H9 (cell line): Measurements from ENCODE around the gene AP1G2. TPM values are rescaled to one million over a fixed set of nuclear protein-coding genes. Genes with fewer than 3 reads are reported as not detected.

Experiments used
- DNase-seq: peaks from one replicate; pipeline ENCODE4 v3.0.0-alpha.2; 2017
- H2AFZ ChIP-seq: one replicate; pipeline ENCODE4 v1.6.1; 2013; ENCODE audit warnings: mild to moderate bottlenecking, low read length, control low read depth, moderate library complexity
- H2AK5ac ChIP-seq: 2 replicates; pipeline ENCODE4 v1.6.1; 2013; ENCODE audit warnings: low read length, control low read depth, mixed read lengths; ENCODE audit not compliant: insufficient read length
- H2BK120ac ChIP-seq: one replicate; pipeline ENCODE4 v1.6.1; 2013; ENCODE audit warnings: low read depth, mild to moderate bottlenecking, low read length, control low read depth, inconsistent platforms; ENCODE audit not compliant: poor library complexity, severe bottlenecking
- H2BK12ac ChIP-seq: 2 replicates; pipeline ENCODE4 v1.6.1; 2013; ENCODE audit warnings: low read length, control low read depth, mixed read lengths, low read depth; ENCODE audit not compliant: insufficient read length
- H2BK15ac ChIP-seq: 2 replicates; pipeline ENCODE4 v1.6.1; 2013; ENCODE audit warnings: low read depth, low read length, control low read depth
- H2BK20ac ChIP-seq: one replicate; pipeline ENCODE4 v1.6.1; 2013; ENCODE audit warnings: low read depth, mild to moderate bottlenecking, low read length, control low read depth, inconsistent platforms; ENCODE audit not compliant: poor library complexity, severe bottlenecking
- H2BK5ac ChIP-seq: 2 replicates; pipeline ENCODE4 v1.6.1; 2013; ENCODE audit warnings: low read length, control low read depth, mixed read lengths; ENCODE audit not compliant: insufficient read length
- H3K14ac ChIP-seq: 2 replicates; pipeline ENCODE4 v1.6.1; 2013; ENCODE audit warnings: low read length, control low read depth; ENCODE audit not compliant: insufficient read depth
- H3K18ac ChIP-seq: 2 replicates; pipeline ENCODE4 v1.6.1; 2013; ENCODE audit warnings: low read depth, mild to moderate bottlenecking, mixed read lengths, low read length, control low read depth; ENCODE audit not compliant: insufficient read length
- H3K23ac ChIP-seq: 2 replicates; pipeline ENCODE4 v1.6.1; 2013; ENCODE audit warnings: low read length, control low read depth, mixed read lengths, low read depth; ENCODE audit not compliant: insufficient read length
- H3K23me2 ChIP-seq: 2 replicates; pipeline ENCODE4 v1.6.1; 2013; ENCODE audit warnings: low read depth, mild to moderate bottlenecking, mixed read lengths, low read length, control low read depth; ENCODE audit not compliant: insufficient read length, poor library complexity, severe bottlenecking
- H3K27ac ChIP-seq: 2 replicates; pipeline ENCODE4 v1.5.1; 2013; ENCODE audit warnings: low read length, control low read depth, mixed read lengths, low read depth; ENCODE audit not compliant: insufficient read length
- H3K27me3 ChIP-seq: 2 replicates; pipeline ENCODE4 v1.6.1; 2013; ENCODE audit warnings: low read length, control low read depth, inconsistent platforms; ENCODE audit not compliant: insufficient read depth
- H3K4ac ChIP-seq: 2 replicates; pipeline ENCODE4 v1.6.1; 2013; ENCODE audit warnings: low read depth, mild to moderate bottlenecking, control low read depth, inconsistent platforms, low read length, moderate library complexity
- H3K4me1 ChIP-seq: 2 replicates; pipeline ENCODE4 v1.6.1; 2013; ENCODE audit warnings: low read length, control low read depth, inconsistent platforms; ENCODE audit not compliant: insufficient read depth
- H3K4me2 ChIP-seq: 2 replicates; pipeline ENCODE4 v1.6.1; 2013; ENCODE audit warnings: low read length, control low read depth, mixed read lengths; ENCODE audit not compliant: insufficient read length, insufficient read depth
- H3K56ac ChIP-seq: 2 replicates; pipeline ENCODE4 v1.6.1; 2013; ENCODE audit warnings: low read depth, mild to moderate bottlenecking, mixed read lengths, low read length, control low read depth; ENCODE audit not compliant: insufficient read length
- H3K79me1 ChIP-seq: 2 replicates; pipeline ENCODE4 v1.6.1; 2013; ENCODE audit warnings: low read depth, mild to moderate bottlenecking, moderate library complexity, low read length, control low read depth, inconsistent platforms; ENCODE audit not compliant: insufficient read depth, poor library complexity, severe bottlenecking
- H3K79me2 ChIP-seq: 2 replicates; pipeline ENCODE4 v1.6.1; 2013; ENCODE audit warnings: low read length, control low read depth, inconsistent platforms; ENCODE audit not compliant: insufficient read depth
- H3K9ac ChIP-seq: 2 replicates; pipeline ENCODE4 v1.6.1; 2013; ENCODE audit warnings: low read length, control low read depth, mixed read lengths; ENCODE audit not compliant: insufficient read length; ENCODE audit errors: extremely low read depth
- H3K9me3 ChIP-seq: one replicate; pipeline ENCODE4 v1.6.1; 2013; ENCODE audit warnings: low read depth, low read length, inconsistent platforms; ENCODE audit not compliant: control insufficient read depth
- H3T11ph ChIP-seq: one replicate; pipeline ENCODE4 v1.6.1; 2013; ENCODE audit warnings: mild to moderate bottlenecking, low read length, control low read depth, inconsistent platforms
- H4K20me1 ChIP-seq: one replicate; pipeline ENCODE4 v1.6.1; 2013; ENCODE audit not compliant: control insufficient read depth, insufficient read length, insufficient read depth
- H4K5ac ChIP-seq: 2 replicates; pipeline ENCODE4 v1.6.1; 2013; ENCODE audit warnings: low read depth, mild to moderate bottlenecking, mixed read lengths, low read length, control low read depth; ENCODE audit not compliant: insufficient read length
- H4K8ac ChIP-seq: replicated peaks from 2 replicates; pipeline ENCODE4 v1.6.1; 2013; ENCODE audit warnings: low read length, control low read depth, mixed read lengths, low read depth; ENCODE audit not compliant: insufficient read length
- H4K91ac ChIP-seq: 2 replicates; pipeline ENCODE4 v1.6.1; 2013; ENCODE audit warnings: low read depth, mild to moderate bottlenecking, moderate library complexity, mixed read lengths, low read length, control low read depth; ENCODE audit not compliant: insufficient read length
- H3K27ac Mint-ChIP-seq, 3 experiments: 2 replicates in 2 of 3; 3 replicates in 1 of 3; pipeline ENCODE4 v1.8.0; 2020 to 2021; ENCODE audit warnings: mixed read lengths in 3 of 3, mild to moderate bottlenecking in 1 of 3, moderate library complexity in 1 of 3
- H3K27me3 Mint-ChIP-seq: 2 replicates; pipeline ENCODE4 v1.8.0; 2021; ENCODE audit warnings: low read depth, mild to moderate bottlenecking, moderate library complexity, mixed read lengths
- H3K36me3 Mint-ChIP-seq, 3 experiments: 2 replicates in 2 of 3; 3 replicates in 1 of 3; pipeline ENCODE4 v1.8.0; 2020 to 2021; ENCODE audit warnings: low read depth in 3 of 3, mixed read lengths in 3 of 3; ENCODE audit not compliant: insufficient read depth in 1 of 3
- H3K4me1 Mint-ChIP-seq, 2 experiments: 2 replicates each; pipeline ENCODE4 v1.8.0; 2020; ENCODE audit warnings: mixed read lengths in 2 of 2
- H3K4me3 Mint-ChIP-seq, 2 experiments: 2 replicates in 1 of 2; 3 replicates in 1 of 2; pipeline ENCODE4 v1.8.0; 2020 to 2021; ENCODE audit warnings: mild to moderate bottlenecking in 2 of 2, mixed read lengths in 2 of 2, moderate library complexity in 1 of 2
- H3K9me3 Mint-ChIP-seq, 2 experiments: 2 replicates in 1 of 2; 3 replicates in 1 of 2; pipeline ENCODE4 v1.8.0; 2020; ENCODE audit warnings: mild to moderate bottlenecking in 2 of 2, mixed read lengths in 2 of 2, moderate library complexity in 1 of 2
- WGBS: extraction: QIAGEN DNeasy Blood & Tissue Kit; methylation state at CpG from one replicate; pipeline ENCODE4 v1.1.7; 2013; ENCODE audit warnings: missing lambda C conversion rate, low lambda C conversion rate, mixed read lengths; ENCODE audit not compliant: insufficient read length; ENCODE audit errors: extremely low coverage; 5-methylcytosine and 5-hydroxymethylcytosine counted together
- total RNA-seq: library from RNA; stranded (reverse); gene quantifications from 2 replicates; pipeline ENCODE4 v1.2.1, GENCODE V29; 2021
- TF ChIP-seq, protein P1 (sequence below): fragments of 200-600 bp; sonication (generic); conservative IDR thresholded peaks from 3 replicates; pipeline ENCODE4 v1.8.0; 2021; ENCODE audit warnings: antibody characterized with exemption, mild to moderate bottlenecking

AP1G2 gene
- total RNA-seq, 1 experiment from 2014 or later = 107 TPM

DNA sequence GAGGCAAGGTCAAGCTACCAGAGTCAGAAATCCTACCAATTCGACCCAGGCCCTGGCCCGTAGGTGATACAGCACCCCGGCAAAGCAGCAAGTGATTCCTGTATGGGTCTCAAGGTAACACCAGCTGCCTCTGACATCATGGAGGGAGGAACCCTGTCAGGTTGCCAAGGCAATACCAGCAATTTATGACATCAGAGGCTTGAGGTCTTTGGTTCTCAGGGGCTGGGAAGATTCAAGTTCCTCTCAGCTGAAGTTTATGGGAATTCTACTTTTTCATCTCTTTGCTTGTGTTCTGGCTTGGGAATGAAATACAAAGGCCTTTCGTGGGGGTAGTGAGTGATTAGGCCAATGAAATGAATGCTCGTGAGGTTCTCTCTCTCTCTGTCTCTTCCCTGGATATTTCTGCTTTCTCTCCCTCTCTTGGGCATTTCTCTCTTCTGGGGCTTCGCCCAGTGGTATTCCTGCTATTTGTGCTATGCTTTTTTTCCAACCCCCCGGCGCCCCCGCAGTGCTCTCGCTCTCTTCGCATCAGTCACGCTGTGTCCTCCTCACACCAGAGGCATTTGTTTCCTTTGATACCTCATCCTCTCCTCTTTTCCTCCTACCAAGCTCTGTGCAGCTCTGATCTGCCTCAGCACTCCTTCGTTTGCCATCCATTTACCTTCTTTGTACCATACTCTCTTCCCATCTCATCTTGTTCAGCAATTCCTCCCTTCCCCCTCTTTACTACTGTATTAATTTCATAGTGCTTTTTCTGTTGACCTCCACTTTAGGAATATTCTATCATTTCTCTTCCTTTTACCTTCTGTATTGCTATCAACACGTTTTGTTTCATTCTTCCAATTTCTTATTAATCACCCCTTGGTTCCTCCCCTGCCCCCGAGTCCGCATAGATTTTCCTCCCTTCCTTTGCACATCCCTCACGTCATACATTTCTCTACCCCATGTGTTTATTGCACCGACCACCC, 19.0 kb downstream of the AP1G2 start:
- Mint-ChIP-seq H3K27ac (no peak overlapping the region), H3K27me3 (no peaks in the 10 kb centered on the region; the same call in 1 of the 2 replicates)

More for the DNA sequence above, 19.0 kb downstream of the AP1G2 start:
- peaks cover 3 to 4% of the 10 kb centered on the region in 2 experiments for H3K4me1 Mint-ChIP-seq
- Histone ChIP-seq H3K9me3 (no peaks in the 10 kb centered on the region), H3K23ac (no peak overlapping the region), H3K4ac (no peak overlapping the region), H2BK120ac (no peak overlapping the region), H3K9ac (peak overlapping the region; percentile 1), H3K79me2 (peaks cover 13% of the 10 kb centered on the region; the same call in 1 of the 2 replicates), H2AK5ac (peak overlapping the region; percentile 1), H4K20me1 (no peaks in the 10 kb centered on the region), H2AFZ (no peak overlapping the region), H3K4me1 (peaks cover 40% of the 10 kb centered on the region; the same call in 1 of the 2 replicates), H3K4me2 (peak overlapping the region; percentile 96), H3K23me2 (peaks cover 21% of the 10 kb centered on the region), H3K27me3 (no peaks in the 10 kb centered on the region), H2BK5ac (peak overlapping the region; percentile 37), H3T11ph (no peak overlapping the region), H2BK20ac (no peak overlapping the region), H2BK12ac (peak overlapping the region; percentile 8), H3K79me1 (no peaks in the 10 kb centered on the region), H3K18ac (peak overlapping the region; percentile 21), H3K56ac (peak overlapping the region; percentile 3), H4K5ac (no peak overlapping the region), H4K8ac (no peak overlapping the region), H3K27ac (peak overlapping the region; percentile 80), H3K14ac (peak overlapping the region; percentile 9), H2BK15ac (no peak overlapping the region), H4K91ac (no peak overlapping the region)
- peaks cover 0 to 12% (median 4%) of the 10 kb centered on the region in 3 experiments; a peak in 4 of 7 replicates for H3K36me3 Mint-ChIP-seq
- H3K4me3 Mint-ChIP-seq = no peak overlapping the region
- TF ChIP-seq, protein P1, sequence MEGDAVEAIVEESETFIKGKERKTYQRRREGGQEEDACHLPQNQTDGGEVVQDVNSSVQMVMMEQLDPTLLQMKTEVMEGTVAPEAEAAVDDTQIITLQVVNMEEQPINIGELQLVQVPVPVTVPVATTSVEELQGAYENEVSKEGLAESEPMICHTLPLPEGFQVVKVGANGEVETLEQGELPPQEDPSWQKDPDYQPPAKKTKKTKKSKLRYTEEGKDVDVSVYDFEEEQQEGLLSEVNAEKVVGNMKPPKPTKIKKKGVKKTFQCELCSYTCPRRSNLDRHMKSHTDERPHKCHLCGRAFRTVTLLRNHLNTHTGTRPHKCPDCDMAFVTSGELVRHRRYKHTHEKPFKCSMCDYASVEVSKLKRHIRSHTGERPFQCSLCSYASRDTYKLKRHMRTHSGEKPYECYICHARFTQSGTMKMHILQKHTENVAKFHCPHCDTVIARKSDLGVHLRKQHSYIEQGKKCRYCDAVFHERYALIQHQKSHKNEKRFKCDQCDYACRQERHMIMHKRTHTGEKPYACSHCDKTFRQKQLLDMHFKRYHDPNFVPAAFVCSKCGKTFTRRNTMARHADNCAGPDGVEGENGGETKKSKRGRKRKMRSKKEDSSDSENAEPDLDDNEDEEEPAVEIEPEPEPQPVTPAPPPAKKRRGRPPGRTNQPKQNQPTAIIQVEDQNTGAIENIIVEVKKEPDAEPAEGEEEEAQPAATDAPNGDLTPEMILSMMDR = no peak
- WGBS = no CpG with 5 or more reads among the region's 18 CpGs
- no peaks in the 10 kb centered on the region for H3K9me3 Mint-ChIP-seq
- peak; percentile 67 for DNase-seq
